CD4-positive, CD25-positive, alpha-beta regulatory T cell (primary cell): ENCODE data around the gene NR1I3. TPM values are rescaled to one million over a fixed set of nuclear protein-coding genes. Genes with fewer than 3 reads are reported as not detected.

ENCODE experiments used
- ATAC-seq, 2 donors: fragments of 150-1000 bp; cut with Tn5 transposase; one replicate each; pipeline ENCODE4 v1.10.0; 2021; ENCODE audit warnings: low read depth in 2 of 2, moderate number of reproducible peaks in 2 of 2, moderate library complexity in 1 of 2
- DNase-seq, 3 donors: peaks; one replicate each; pipeline versions ENCODE4 v3.0.0 to v3.0.0-alpha.2; 2012 to 2022; ENCODE audit warnings: mixed read lengths in 1 of 3
- H3K27ac ChIP-seq: one replicate; pipeline ENCODE4 v1.7.0; 2013; ENCODE audit warnings: mild to moderate bottlenecking, low read length; ENCODE audit not compliant: insufficient read depth, poor library complexity, severe bottlenecking
- H3K27me3 ChIP-seq: one replicate; pipeline ENCODE4 v1.7.0; 2013; ENCODE audit warnings: low read length; ENCODE audit not compliant: control insufficient read depth, insufficient read depth
- H3K36me3 ChIP-seq: one replicate; pipeline ENCODE4 v1.7.0; 2013; ENCODE audit warnings: mild to moderate bottlenecking, low read length, moderate library complexity; ENCODE audit not compliant: control insufficient read depth, insufficient read depth
- H3K4me1 ChIP-seq: 2 replicates; pipeline ENCODE4 v1.7.0; 2013; ENCODE audit warnings: mild to moderate bottlenecking, low read length; ENCODE audit not compliant: insufficient read depth, control insufficient read depth, poor library complexity, severe bottlenecking
- H3K4me3 ChIP-seq: one replicate; pipeline ENCODE4 v1.7.0; 2013; ENCODE audit warnings: low read depth, mild to moderate bottlenecking, low read length, moderate library complexity
- H3K9me3 ChIP-seq, 2 experiments: 1 replicate in 1 of 2; 2 replicates in 1 of 2; pipeline ENCODE4 v1.7.0; 2013; ENCODE audit warnings: low read length in 2 of 2, mild to moderate bottlenecking in 1 of 2, moderate library complexity in 1 of 2; ENCODE audit not compliant: control insufficient read depth in 2 of 2
- H3K27ac Mint-ChIP-seq, 3 donors: one replicate each; pipeline ENCODE4 v1.8.0; 2020 to 2022; ENCODE audit warnings: mild to moderate bottlenecking in 3 of 3, mixed read lengths in 3 of 3, moderate library complexity in 2 of 3
- H3K27me3 Mint-ChIP-seq: one replicate; pipeline ENCODE4 v1.8.0; 2022; ENCODE audit warnings: mild to moderate bottlenecking, mixed read lengths
- H3K36me3 Mint-ChIP-seq: one replicate; pipeline ENCODE4 v1.8.0; 2020; ENCODE audit warnings: mixed read lengths
- H3K4me1 Mint-ChIP-seq, 4 donors: one replicate each; pipeline ENCODE4 v1.8.0; 2020 to 2022; ENCODE audit warnings: mixed read lengths in 4 of 4, mild to moderate bottlenecking in 1 of 4
- H3K4me3 Mint-ChIP-seq, 4 donors: one replicate each; pipeline ENCODE4 v1.8.0; 2020 to 2022; ENCODE audit warnings: mild to moderate bottlenecking in 4 of 4, mixed read lengths in 4 of 4, moderate library complexity in 3 of 4
- H3K9me3 Mint-ChIP-seq, 7 donors: one replicate each; pipeline ENCODE4 v1.8.0; 2020 to 2022; ENCODE audit warnings: mixed read lengths in 7 of 7, mild to moderate bottlenecking in 3 of 7, moderate library complexity in 2 of 7
- polyA plus RNA-seq, 4 donors: library from polyadenylated mRNA; unstranded; fragments of 300-500 nt; fragmentation: Illumina TruSeq; gene quantifications; one replicate each; pipeline ENCODE4 v1.2.3, GENCODE V29; 2021
- total RNA-seq: library from RNA; stranded (reverse); gene quantifications from one replicate; pipeline ENCODE4 v1.2.3, GENCODE V29; 2022

NR1I3 gene
- total and polyA plus RNA-seq, 5 donors from 2014 or later, result 0.21 TPM; not detected in 4

DNA sequence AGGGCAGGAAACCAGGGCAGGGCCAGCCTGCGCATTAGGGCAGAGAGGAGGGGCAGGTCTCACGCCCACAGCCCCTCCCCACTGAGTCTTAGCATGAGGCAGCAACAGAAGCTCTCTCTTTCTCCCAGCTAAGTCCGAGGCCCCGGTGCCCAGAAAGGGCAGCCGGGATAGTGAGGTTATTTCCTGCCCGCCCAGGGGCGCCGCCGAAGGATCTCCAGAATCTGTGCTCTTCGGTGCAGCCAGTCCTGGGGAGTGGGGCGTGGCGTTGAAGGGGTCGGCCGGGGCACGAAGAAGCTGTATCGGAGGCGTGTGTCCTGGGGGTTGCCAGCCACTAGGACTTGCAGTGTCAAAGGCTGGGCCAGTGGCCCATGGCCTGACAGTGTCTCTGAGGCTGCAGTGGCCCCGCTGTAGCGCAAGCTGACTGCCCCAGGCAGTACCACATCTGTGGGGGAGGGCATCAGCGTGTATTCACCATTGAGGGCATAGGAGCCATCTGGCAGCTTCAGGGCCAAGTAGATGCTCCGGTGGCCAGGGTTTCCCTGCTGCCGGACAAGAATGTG is 47.0 kb downstream of the NR1I3 start:
- H3K36me3 Mint-ChIP-seq, result peaks cover 3% of the 10 kb centered on the region
- H3K4me1 Mint-ChIP-seq, result peaks cover 8 to 63% (median 32%) of the 10 kb centered on the region in 4 donors
- Histone ChIP-seq H3K9me3 (no peaks in the 10 kb centered on the region), H3K27ac (no peak overlapping the region), H3K27me3 (no peaks in the 10 kb centered on the region), H3K4me1 (peaks cover 54% of the 10 kb centered on the region), H3K36me3 (no peaks in the 10 kb centered on the region), H3K4me3 (no peak overlapping the region)
- ATAC-seq (no peak), DNase-seq (no peak)
- H3K27ac Mint-ChIP-seq, result peak overlapping the region in 1 of 3 donors; percentile 35
- H3K4me3 Mint-ChIP-seq, result no peak overlapping the region
- no peaks in the 10 kb centered on the region for H3K27me3 Mint-ChIP-seq
- no peaks in the 10 kb centered on the region for H3K9me3 Mint-ChIP-seq

DNA sequence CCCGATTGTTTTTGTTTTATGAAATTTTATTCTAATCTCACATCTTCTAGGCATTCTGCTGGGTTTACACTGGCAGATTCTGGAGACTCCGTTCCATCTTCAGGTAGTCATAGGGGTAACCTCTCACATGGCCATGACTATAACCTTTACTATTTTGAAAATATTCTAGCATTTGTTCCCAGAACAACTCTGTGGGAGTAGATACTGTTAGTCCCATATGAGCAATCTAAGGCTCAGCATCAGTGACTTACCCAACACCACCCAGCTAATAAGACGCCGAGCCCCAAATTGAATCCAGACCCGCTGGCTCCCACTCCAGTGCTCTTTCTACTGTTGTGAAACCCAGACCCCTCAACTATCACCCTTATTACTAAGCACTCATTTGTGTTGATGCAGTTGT is 49.0 kb downstream of the NR1I3 start:
- Mint-ChIP-seq H3K4me3 (peak overlapping the region in 1 of 4 donors; percentile 48), H3K27me3 (no peaks in the 10 kb centered on the region), H3K4me1 (peaks cover 17 to 68% (median 44%) of the 10 kb centered on the region in 4 donors), H3K9me3 (no peaks in the 10 kb centered on the region), H3K27ac (peak overlapping the region; percentile 60 to 92 (median 78)), H3K36me3 (peaks cover 3% of the 10 kb centered on the region)
- H3K9me3 ChIP-seq, result no peaks in the 10 kb centered on the region
- H3K4me3 ChIP-seq, result no peak overlapping the region
- ATAC-seq (no peak), DNase-seq (no peak)
- no peaks in the 10 kb centered on the region for H3K36me3 ChIP-seq
- H3K27me3 ChIP-seq, result no peaks in the 10 kb centered on the region
- peak overlapping the region; percentile 80 for H3K27ac ChIP-seq
- peaks cover 71% of the 10 kb centered on the region for H3K4me1 ChIP-seq

DNA sequence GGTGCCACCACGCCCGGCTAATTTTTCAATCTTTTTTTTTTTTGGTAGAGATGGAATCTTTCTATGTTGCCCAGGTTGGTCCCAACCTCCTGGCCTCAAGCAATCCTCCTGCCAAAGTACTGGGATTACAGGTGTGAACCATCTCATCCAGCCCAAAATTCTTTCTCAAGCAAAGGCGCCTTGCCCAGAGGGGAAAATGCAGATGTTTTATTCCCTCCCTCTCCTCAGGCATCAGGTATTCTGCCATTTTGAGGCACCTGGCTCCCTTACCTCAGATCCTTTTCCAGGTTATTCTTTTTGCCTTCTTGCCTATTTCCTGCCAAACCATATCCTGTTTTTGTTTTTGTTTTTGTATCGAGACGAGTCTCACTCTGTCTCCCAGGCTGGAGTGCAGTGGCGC is 49.6 kb downstream of the NR1I3 start:
- peaks cover 3% of the 10 kb centered on the region for H3K36me3 Mint-ChIP-seq
- no peak for ATAC-seq
- no peak overlapping the region for H3K4me3 ChIP-seq
- H3K4me3 Mint-ChIP-seq, result peak overlapping the region in 2 of 4 donors; percentile 48 to 55
- no peak for DNase-seq
- H3K27ac Mint-ChIP-seq, result peak overlapping the region; percentile 80 to 98 (median 92)
- no peaks in the 10 kb centered on the region for H3K27me3 ChIP-seq
- peaks cover 17 to 74% (median 47%) of the 10 kb centered on the region in 4 donors for H3K4me1 Mint-ChIP-seq
- no peaks in the 10 kb centered on the region for H3K36me3 ChIP-seq
- no peaks in the 10 kb centered on the region for H3K9me3 ChIP-seq
- no peaks in the 10 kb centered on the region for H3K9me3 Mint-ChIP-seq
- peak overlapping the region; percentile 80 for H3K27ac ChIP-seq
- H3K4me1 ChIP-seq, result peaks cover 78% of the 10 kb centered on the region
- H3K27me3 Mint-ChIP-seq, result no peaks in the 10 kb centered on the region

DNA sequence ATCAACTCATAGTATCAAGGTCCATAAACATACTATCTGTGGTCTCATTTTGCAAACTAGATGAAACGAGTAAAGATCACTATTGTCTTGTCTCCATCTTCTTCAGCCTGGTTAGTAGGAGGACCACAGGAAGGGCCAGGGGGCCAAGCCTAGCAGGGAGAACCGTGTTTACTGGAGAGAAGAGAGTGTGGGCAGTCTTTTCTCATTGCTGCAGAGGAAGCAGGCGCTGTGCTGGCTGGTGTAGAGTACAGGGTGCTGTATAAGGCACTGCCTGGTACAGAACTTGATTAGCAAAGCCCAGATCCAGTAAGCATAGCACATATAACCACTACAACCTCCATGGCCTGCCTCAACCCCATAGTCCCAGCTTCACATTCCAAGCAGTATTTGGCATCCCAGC is 50.7 kb downstream of the NR1I3 start:
- no peak for DNase-seq
- peak overlapping the region; percentile 80 for H3K27ac ChIP-seq
- H3K27me3 Mint-ChIP-seq, result no peaks in the 10 kb centered on the region

DNA sequence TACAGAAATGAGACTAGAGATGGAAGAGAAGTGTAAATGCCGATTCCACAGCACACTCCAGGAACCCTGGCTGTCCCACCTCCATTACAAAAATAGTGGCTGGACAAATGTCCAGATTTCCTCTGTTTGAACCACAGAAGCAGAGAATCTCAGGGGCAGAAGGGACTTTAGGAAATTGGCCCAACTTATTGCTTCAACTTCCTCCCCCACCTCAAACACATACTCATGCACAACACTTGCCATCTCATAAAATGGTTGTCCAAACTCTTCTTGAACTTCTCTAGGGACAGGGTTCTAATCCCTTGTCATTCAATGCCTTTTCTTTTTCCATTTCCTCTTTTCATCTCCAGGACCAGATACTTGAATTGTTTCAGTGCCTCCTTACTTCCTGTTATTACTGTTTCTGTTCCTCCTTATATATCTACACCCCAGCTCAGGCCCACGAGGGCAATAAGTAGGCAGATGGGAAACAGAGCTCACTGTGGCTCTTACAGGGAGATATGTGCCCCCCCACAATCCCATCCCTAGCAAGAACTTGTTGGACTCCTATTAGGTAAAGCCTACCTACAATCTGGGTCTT is 52.2 kb downstream of the NR1I3 start:
- no peaks in the 10 kb centered on the region for H3K36me3 Mint-ChIP-seq
- H3K27me3 Mint-ChIP-seq, result no peaks in the 10 kb centered on the region
- no peaks in the 10 kb centered on the region for H3K27me3 ChIP-seq
- peak overlapping the region; percentile 80 for H3K27ac ChIP-seq
- peaks cover 0 to 1% (median 0%) of the 10 kb centered on the region in 7 donors for H3K9me3 Mint-ChIP-seq
- peak overlapping the region; percentile 94 to 97 (median 95) for H3K27ac Mint-ChIP-seq
- H3K9me3 ChIP-seq, result no peaks in the 10 kb centered on the region
- peak overlapping the region; percentile 82 to 89 (median 88) for H3K4me3 Mint-ChIP-seq
- DNase-seq (peak in 1 of 3 donors; percentile 55), ATAC-seq (no peak)
- no peaks in the 10 kb centered on the region for H3K36me3 ChIP-seq
- H3K4me3 ChIP-seq, result peak overlapping the region; percentile 65
- H3K4me1 ChIP-seq, result peaks cover 87% of the 10 kb centered on the region
- H3K4me1 Mint-ChIP-seq, result peaks cover 17 to 79% (median 52%) of the 10 kb centered on the region in 4 donors

More for the DNA sequence above, 50.7 kb downstream of the NR1I3 start:
- H3K4me3 Mint-ChIP-seq, result peak overlapping the region in 3 of 4 donors; percentile 39 to 89 (median 45)
- peak overlapping the region; percentile 34 for H3K4me3 ChIP-seq
- ATAC-seq, result no peak
- no peaks in the 10 kb centered on the region for H3K36me3 Mint-ChIP-seq
- H3K4me1 ChIP-seq, result peaks cover 81% of the 10 kb centered on the region
- H3K4me1 Mint-ChIP-seq, result peaks cover 15 to 74% (median 47%) of the 10 kb centered on the region in 4 donors
- peaks cover 0 to under 1% (median 0%) of the 10 kb centered on the region in 7 donors for H3K9me3 Mint-ChIP-seq
- H3K27me3 ChIP-seq, result no peaks in the 10 kb centered on the region
- H3K36me3 ChIP-seq, result no peaks in the 10 kb centered on the region
- no peaks in the 10 kb centered on the region for H3K9me3 ChIP-seq
- peak overlapping the region; percentile 94 to 97 (median 95) for H3K27ac Mint-ChIP-seq

DNA sequence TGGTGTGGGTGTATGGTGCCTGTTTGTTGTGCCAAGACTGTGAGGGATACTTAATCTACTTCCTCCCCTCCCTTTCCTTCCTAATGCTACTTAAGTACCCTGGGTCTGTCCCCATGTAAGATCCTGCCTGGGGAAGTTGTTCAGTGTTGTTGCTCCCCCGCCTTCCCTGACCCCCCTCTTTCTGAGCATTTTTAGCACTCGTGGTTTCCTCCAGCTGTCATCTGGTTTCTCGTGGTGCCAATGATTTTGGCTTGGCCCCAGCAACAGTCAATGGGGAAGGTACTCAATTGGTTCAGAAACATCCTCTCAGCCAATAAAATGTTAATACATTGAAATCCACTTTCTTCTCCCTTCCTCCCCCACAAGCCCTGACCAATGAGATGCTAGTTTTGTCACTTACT is 52.7 kb downstream of the NR1I3 start:
- peak overlapping the region; percentile 65 for H3K4me3 ChIP-seq
- no peaks in the 10 kb centered on the region for H3K36me3 Mint-ChIP-seq

DNA sequence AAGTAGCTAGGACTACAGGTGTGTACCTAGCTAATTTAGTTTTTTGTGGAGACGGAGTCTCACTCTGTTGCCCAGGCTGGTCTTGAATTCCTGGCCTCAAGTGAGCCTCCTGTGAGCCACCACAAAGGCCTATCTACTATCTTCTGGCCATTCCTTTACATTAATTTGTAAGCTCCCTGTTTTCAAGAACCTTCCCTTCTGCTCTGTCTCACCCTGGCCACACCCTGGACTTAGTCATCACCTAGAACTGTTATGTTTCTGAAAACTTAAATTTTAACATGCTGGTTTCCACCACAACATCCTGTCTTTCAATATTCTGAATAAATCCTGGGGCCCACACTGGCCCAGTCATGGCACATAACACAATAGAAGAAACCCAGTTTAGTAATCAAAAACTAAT is 55.8 kb downstream of the NR1I3 start:
- H3K36me3 ChIP-seq, result no peaks in the 10 kb centered on the region
- peaks cover 82% of the 10 kb centered on the region for H3K4me1 ChIP-seq
- H3K27me3 ChIP-seq, result no peaks in the 10 kb centered on the region
- H3K4me3 ChIP-seq, result peak overlapping the region; percentile 68
- Mint-ChIP-seq H3K27me3 (no peaks in the 10 kb centered on the region), H3K4me1 (peaks cover 17 to 86% (median 60%) of the 10 kb centered on the region in 4 donors), H3K9me3 (peaks cover 0 to 1% (median 0%) of the 10 kb centered on the region in 7 donors), H3K36me3 (no peaks in the 10 kb centered on the region), H3K4me3 (peak overlapping the region; percentile 63 to 93 (median 80)), H3K27ac (peak overlapping the region; percentile 95 to 99 (median 96))
- DNase-seq (peak; percentile 19 to 94 (median 76)), ATAC-seq (peak; percentile 71 to 76)
- no peaks in the 10 kb centered on the region for H3K9me3 ChIP-seq
- peak overlapping the region; percentile 80 for H3K27ac ChIP-seq

More for the DNA sequence above, 52.7 kb downstream of the NR1I3 start:
- Histone ChIP-seq H3K27me3 (no peaks in the 10 kb centered on the region), H3K9me3 (no peaks in the 10 kb centered on the region), H3K27ac (peak overlapping the region; percentile 80), H3K36me3 (no peaks in the 10 kb centered on the region), H3K4me1 (peaks cover 89% of the 10 kb centered on the region)
- Mint-ChIP-seq H3K9me3 (peaks cover 0 to 1% (median 0%) of the 10 kb centered on the region in 7 donors), H3K27me3 (no peaks in the 10 kb centered on the region), H3K27ac (peak overlapping the region; percentile 94 to 97 (median 95)), H3K4me1 (peaks cover 17 to 85% (median 57%) of the 10 kb centered on the region in 4 donors), H3K4me3 (peak overlapping the region; percentile 82 to 89 (median 88))
- peak; percentile 68 to 95 (median 87) for DNase-seq
- ATAC-seq, result peak; percentile 66 to 70
